GM12878 (cell line): ENCODE data around the gene NPC2. TPM values are rescaled to one million over a fixed set of nuclear protein-coding genes. Genes with fewer than 3 reads are reported as not detected.

Source experiments
- ATAC-seq: fragments of 200-7000 bp; cut with Tn5 transposase; 3 replicates; pipeline ENCODE4 v1.9.1; 2020; ENCODE audit warnings: mild to moderate bottlenecking, moderate library complexity
- BruUV-seq: library from RNA; stranded (reverse); fragments of 400-500 nt; replicated peaks from 2 replicates; lab custom pipeline; 2021; lab: Mats Ljungman, UMichigan
- CTCF ChIA-PET: fragments of 300-600 bp; sonication (Branson Sonifier 250); formaldehyde crosslinking; extraction: SDS; loops from one replicate; lab custom pipeline; 2021; ENCODE audit warnings: inconsistent platforms; lab: Yijun Ruan, JAX
- POLR2A ChIA-PET: fragments of 350-600 bp; formaldehyde crosslinking; extraction: SDS; loops from one replicate; lab custom pipeline; 2021; ENCODE audit warnings: inconsistent platforms; lab: Charles Lee
- RAD21 ChIA-PET: fragments of 300-600 bp; sonication (Branson Sonifier 250); formaldehyde crosslinking; loops from one replicate; lab custom pipeline; 2023; ENCODE audit warnings: antibody characterized with exemption; ENCODE audit not compliant: unreplicated experiment; lab: Charles Lee
- SMC1A ChIA-PET: fragments of 300-600 bp; sonication (Branson Sonifier 250); formaldehyde crosslinking; loops from one replicate; lab custom pipeline; 2023; ENCODE audit not compliant: unreplicated experiment, uncharacterized antibody; lab: Charles Lee
- DNase-seq: peaks from one replicate; pipeline ENCODE4 v3.0.0-alpha.2; 2011; ENCODE audit warnings: low read depth, low spot score
- FAIRE-seq: peaks from 3 replicates; lab custom pipeline; 2011; peaks lifted over from hg19 to GRCh38; lab: Jason Lieb, UNC
- H2AFZ ChIP-seq: 2 replicates; pipeline ENCODE4 v1.6.0; 2011; ENCODE audit warnings: low read depth, low read length, control low read depth; ENCODE audit not compliant: control insufficient read depth
- H3K27ac ChIP-seq: 2 replicates; pipeline ENCODE4 v1.5.1; 2011; ENCODE audit warnings: control low read depth; ENCODE audit not compliant: control insufficient read depth, insufficient read depth
- H3K27me3 ChIP-seq, 2 experiments: replicated peaks in 1 of 2; 2 replicates each; pipeline versions ENCODE4 v1.6.0 to v1.6.1; 2011; ENCODE audit warnings: low read length in 1 of 2; ENCODE audit not compliant: control insufficient read depth in 2 of 2, insufficient read depth in 2 of 2
- H3K36me3 ChIP-seq, 2 experiments: 2 replicates each; pipeline ENCODE4 v1.5.1; 2011; ENCODE audit warnings: low read length in 1 of 2; ENCODE audit not compliant: control insufficient read depth in 2 of 2, insufficient read depth in 2 of 2
- H3K4me1 ChIP-seq: 2 replicates; pipeline ENCODE4 v1.6.1; 2011; ENCODE audit warnings: mild to moderate bottlenecking, low read length, moderate library complexity, mixed read lengths; ENCODE audit not compliant: control insufficient read depth, insufficient read depth
- H3K4me2 ChIP-seq: 2 replicates; pipeline ENCODE4 v1.6.0; 2011; ENCODE audit warnings: control low read depth; ENCODE audit not compliant: control insufficient read depth, insufficient read depth
- H3K4me3 ChIP-seq: fragments of 200-600 bp; sonication (generic); 2 replicates; pipeline ENCODE4 v1.5.1; 2016
- H3K79me2 ChIP-seq: 2 replicates; pipeline ENCODE4 v1.6.0; 2011; ENCODE audit warnings: low read length; ENCODE audit not compliant: control insufficient read depth, insufficient read depth
- H3K9ac ChIP-seq: 2 replicates; pipeline ENCODE4 v1.8.0; 2011; ENCODE audit warnings: low read length, control low read depth, mixed read lengths; ENCODE audit not compliant: control insufficient read depth, insufficient read depth
- H3K9me3 ChIP-seq: replicated peaks from 3 replicates; pipeline ENCODE4 v1.5.1; 2011; ENCODE audit warnings: mild to moderate bottlenecking, low read length; ENCODE audit not compliant: control insufficient read depth, insufficient read depth
- H4K20me1 ChIP-seq: 2 replicates; pipeline ENCODE4 v1.6.0; 2011; ENCODE audit not compliant: control insufficient read depth, insufficient read depth
- ATF3 ChIP-seq: IDR thresholded peaks from 2 replicates; pipeline ENCODE4 v1.6.1; 2011; ENCODE audit warnings: low read depth, mild to moderate bottlenecking, low read length, moderate library complexity, borderline replicate concordance; ENCODE audit errors: extremely low read depth
- HDGF ChIP-seq: fragments of 450-650 bp; IDR thresholded peaks from 2 replicates; pipeline ENCODE4 v1.6.1; 2016; ENCODE audit warnings: antibody characterized with exemption
- KAT2A ChIP-seq: conservative IDR thresholded peaks from 2 replicates; pipeline ENCODE4 v1.6.1; 2011; ENCODE audit warnings: low read depth, low read length; ENCODE audit not compliant: control insufficient read depth
- KDM1A ChIP-seq: fragments of 200-600 bp; sonication (generic); IDR thresholded peaks from 2 replicates; pipeline ENCODE4 v1.6.1; 2016; ENCODE audit warnings: borderline replicate concordance
- KLF5 ChIP-seq: fragments of 450-650 bp; IDR thresholded peaks from 2 replicates; pipeline ENCODE4 v1.6.1; 2014; ENCODE audit warnings: mild to moderate bottlenecking; ENCODE audit not compliant: partially characterized antibody
- NRF1 ChIP-seq: conservative IDR thresholded peaks from 2 replicates; pipeline ENCODE4 v1.6.1; 2011; ENCODE audit warnings: mild to moderate bottlenecking, low read depth, low read length, improper control_type of control experiment
- RFX5 ChIP-seq: IDR thresholded peaks from 2 replicates; pipeline ENCODE4 v1.6.1; 2011; ENCODE audit warnings: low read depth, low read length, improper control_type of control experiment
- SP1 ChIP-seq: IDR thresholded peaks from one replicate; pipeline ENCODE4 v1.6.1; 2011; ENCODE audit warnings: low read depth, low read length
- USF2 ChIP-seq: IDR thresholded peaks from 2 replicates; pipeline ENCODE4 v1.6.1; 2011; ENCODE audit warnings: low read depth, low read length, improper control_type of control experiment, borderline replicate concordance
- WGBS: methylation state at CpG from one replicate; pipeline ENCODE4 v1.1.6; 2016; ENCODE audit warnings: low lambda C conversion rate; ENCODE audit not compliant: insufficient replicate concordance, insufficient coverage; ENCODE audit errors: missing lambda C conversion rate; 5-methylcytosine and 5-hydroxymethylcytosine counted together
- in situ Hi-C: fragments of 300-500 bp; cut with MboI; formaldehyde crosslinking; loops from 9 replicates; pipeline ENCODE4 v1.14.3; 2018; ENCODE audit warnings: mixed read lengths
- intact Hi-C: fragments of 100-400 bp; cut with micrococcal nuclease; formaldehyde crosslinking; loops from one replicate; pipeline ENCODE4 v1.14.2; 2022; ENCODE audit not compliant: unreplicated experiment
- polyA plus RNA-seq, 11 experiments: library from polyadenylated mRNA; depleted of rRNA in 4 of 11; unstranded in 6 of 11; stranded (reverse) in 5 of 11; fragments of >200 nt; fragmentation: Nextera tagmentation in 4 of 11; fragmentation: Illumina TruSeq in 1 of 11; extraction: Ambion mirVana in 4 of 11; extraction: Trizol in 1 of 11; gene quantifications; 1 replicate in 1 of 11; 2 replicates in 10 of 11; pipeline versions ENCODE4 v1.2.1 to v1.2.3, GENCODE V29; 2011 to 2016; ENCODE audit warnings: inconsistent platforms in 2 of 11, missing spikeins in 2 of 11, low read depth in 1 of 11
- total RNA-seq, 4 experiments: library from RNA; depleted of rRNA in 3 of 4; stranded (reverse); fragments of >200 nt in 3 of 4; fragmentation: Illumina TruSeq in 1 of 4; extraction: Trizol in 1 of 4; gene quantifications; 2 replicates each; pipeline versions ENCODE4 v1.2.1 to v1.2.3, GENCODE V29; 2013 to 2021

NPC2 gene
- total and polyA plus RNA-seq, 10 of the 15 experiments (the other 5 are each of a cell fraction or from before 2014, with no cell fraction given), result 29.5 to 109 (median 59.1) TPM

- no peaks in the 10 kb centered on the region for H3K36me3 ChIP-seq
- FAIRE-seq (no peak), DNase-seq (no peak), ATAC-seq (no peak)
- no peaks in the 10 kb centered on the region for H3K79me2 ChIP-seq
- H3K27me3 ChIP-seq, result peaks cover 0 to 5% of the 10 kb centered on the region in 2 experiments; a peak in 2 of 4 replicates
- no peaks in the 10 kb centered on the region for H3K4me1 ChIP-seq
- no peak for TF ChIP-seq HDGF
- no peak for TF ChIP-seq USF2
- TF ChIP-seq SP1, result no peak
- TF ChIP-seq KDM1A, result no peak
- TF ChIP-seq RFX5, result no peak
- TF ChIP-seq NRF1, result no peak
- no peak for TF ChIP-seq KAT2A
- TF ChIP-seq ATF3, result no peak
- no peak for TF ChIP-seq KLF5
- H4K20me1 ChIP-seq, result no peaks in the 10 kb centered on the region
- no peaks in the 10 kb centered on the region for H3K9me3 ChIP-seq
- POLR2A ChIA-PET, result no interaction called here
- H2AFZ ChIP-seq, result no peak overlapping the region
- H3K9ac ChIP-seq, result no peak overlapping the region
- CTCF ChIA-PET, result no interaction called here
- WGBS, result 16% methylated on average over 2 of the region's 2 CpGs
- RAD21 ChIA-PET, result no interaction called here
- BruUV-seq, result no TSS peak
- H3K4me3 ChIP-seq, result no peak overlapping the region
- intact Hi-C loops (no loop called here), in situ Hi-C loops (no loop called here)
- no peak overlapping the region for H3K27ac ChIP-seq
- SMC1A ChIA-PET, result no interaction called here
- H3K4me2 ChIP-seq, result no peak overlapping the region
Measured at GRCh38 chr14:74465335-74465734, 27.8 kb downstream of the NPC2 start.
